Mesendoderm (in vitro differentiated cells): Measurements from ENCODE around the gene ARHGEF17.
A peak's percentile ranks its signal among the peaks of the same experiment; 100 is the strongest.

Source experiments
- DNase-seq: peaks from one replicate; pipeline ENCODE4 v3.0.0; 2013
- H2AK5ac ChIP-seq: 2 replicates; pipeline ENCODE4 v1.6.1; 2013; ENCODE audit warnings: low read length, inconsistent platforms
- H2BK120ac ChIP-seq: 2 replicates; pipeline ENCODE4 v1.6.1; 2013; ENCODE audit warnings: low read depth, mild to moderate bottlenecking, low read length, moderate library complexity, mixed read lengths
- H2BK15ac ChIP-seq: replicated peaks from 2 replicates; pipeline ENCODE4 v1.6.1; 2013; ENCODE audit warnings: low read depth, mild to moderate bottlenecking, moderate library complexity
- H2BK5ac ChIP-seq: 2 replicates; pipeline ENCODE4 v1.6.1; 2013; ENCODE audit warnings: low read length, inconsistent platforms
- H3K18ac ChIP-seq: 2 replicates; pipeline ENCODE4 v1.6.1; 2013; ENCODE audit warnings: mild to moderate bottlenecking, low read length, mixed read lengths
- H3K23ac ChIP-seq: one replicate; pipeline ENCODE4 v1.6.1; 2013; ENCODE audit warnings: low read length
- H3K27ac ChIP-seq: 2 replicates; pipeline ENCODE4 v1.5.1; 2013; ENCODE audit warnings: low read depth, mild to moderate bottlenecking, inconsistent platforms, low read length, moderate library complexity
- H3K27me3 ChIP-seq: 2 replicates; pipeline ENCODE4 v1.6.1; 2013; ENCODE audit warnings: low read length, control low read depth, mild to moderate bottlenecking, inconsistent platforms; ENCODE audit not compliant: insufficient read depth, poor library complexity
- H3K36me3 ChIP-seq: 2 replicates; pipeline ENCODE4 v1.6.1; 2013; ENCODE audit warnings: low read length, inconsistent platforms; ENCODE audit not compliant: control insufficient read depth, insufficient read depth
- H3K4ac ChIP-seq: one replicate; pipeline ENCODE4 v1.6.1; 2013; ENCODE audit warnings: low read depth, mild to moderate bottlenecking, low read length, moderate library complexity
- H3K4me1 ChIP-seq: 2 replicates; pipeline ENCODE4 v1.6.1; 2013; ENCODE audit warnings: low read depth, low read length, inconsistent platforms; ENCODE audit not compliant: control insufficient read depth
- H3K4me2 ChIP-seq: 2 replicates; pipeline ENCODE4 v1.6.1; 2013; ENCODE audit warnings: low read length
- H3K4me3 ChIP-seq: 2 replicates; pipeline ENCODE4 v1.5.1; 2013; ENCODE audit warnings: mild to moderate bottlenecking, low read length
- H3K56ac ChIP-seq: one replicate; pipeline ENCODE4 v1.6.1; 2013; ENCODE audit warnings: low read length
- H3K79me1 ChIP-seq: 2 replicates; pipeline ENCODE4 v1.6.1; 2013; ENCODE audit warnings: low read length, inconsistent platforms
- H3K79me2 ChIP-seq: 2 replicates; pipeline ENCODE4 v1.6.1; 2013; ENCODE audit warnings: mild to moderate bottlenecking, low read length; ENCODE audit not compliant: control insufficient read depth, insufficient read depth
- H3K9ac ChIP-seq: 2 replicates; pipeline ENCODE4 v1.6.1; 2013; ENCODE audit warnings: low read length, inconsistent platforms
- H4K5ac ChIP-seq: one replicate; pipeline ENCODE4 v1.6.1; 2013; ENCODE audit warnings: low read length
- H4K8ac ChIP-seq: one replicate; pipeline ENCODE4 v1.6.1; 2013; ENCODE audit warnings: low read depth, mild to moderate bottlenecking, control low read depth, low read length, moderate library complexity
- WGBS: extraction: QIAGEN DNeasy Blood & Tissue Kit; methylation state at CpG from one replicate; pipeline ENCODE4 v1.1.7; 2013; ENCODE audit warnings: low lambda C conversion rate, missing lambda C conversion rate; ENCODE audit not compliant: insufficient coverage; ENCODE audit errors: extremely low coverage; 5-methylcytosine and 5-hydroxymethylcytosine counted together

The ARHGEF17 gene

GRCh38 chr11:73324116-73324515 lies 16.0 kb downstream of the ARHGEF17 start:
- Histone ChIP-seq H3K4ac (no peak overlapping the region), H3K79me1 (peaks cover 6% of the 10 kb centered on the region), H3K4me1 (peaks cover 8% of the 10 kb centered on the region), H3K79me2 (no peaks in the 10 kb centered on the region), H3K27me3 (no peaks in the 10 kb centered on the region), H4K5ac (no peak overlapping the region), H3K36me3 (no peaks in the 10 kb centered on the region), H2BK15ac (no peak overlapping the region), H2BK120ac (no peak overlapping the region), H3K56ac (peak overlapping the region; percentile 51), H2AK5ac (peak overlapping the region; percentile 67), H3K9ac (peak overlapping the region; percentile 14), H4K8ac (no peak overlapping the region), H2BK5ac (no peak overlapping the region), H3K23ac (peak overlapping the region; percentile 31), H3K4me3 (no peak overlapping the region), H3K4me2 (no peak overlapping the region), H3K27ac (peak overlapping the region; percentile 35), H3K18ac (peak overlapping the region; percentile 35)
- WGBS = no CpG with 5 or more reads among the region's 9 CpGs
- DNase-seq = no peak

- H3K27me3 ChIP-seq = no peaks in the 10 kb centered on the region
- no peak overlapping the region for H4K8ac ChIP-seq
- H3K18ac ChIP-seq = no peak overlapping the region
- no peak overlapping the region for H3K27ac ChIP-seq
- H3K56ac ChIP-seq = peak overlapping the region; percentile 31
- no peak overlapping the region for H4K5ac ChIP-seq
- no peaks in the 10 kb centered on the region for H3K36me3 ChIP-seq
- no peak overlapping the region for H3K4me3 ChIP-seq
- H2BK5ac ChIP-seq = no peak overlapping the region
- DNase-seq = no peak
- H2BK120ac ChIP-seq = no peak overlapping the region
- peak overlapping the region; percentile 67 for H2AK5ac ChIP-seq
- WGBS = no CpG with 5 or more reads among the region's 2 CpGs
- H3K9ac ChIP-seq = no peak overlapping the region
- H3K79me1 ChIP-seq = peaks cover 6% of the 10 kb centered on the region
- H2BK15ac ChIP-seq = no peak overlapping the region
- peaks cover 8% of the 10 kb centered on the region for H3K4me1 ChIP-seq
- no peak overlapping the region for H3K4ac ChIP-seq
- no peaks in the 10 kb centered on the region for H3K79me2 ChIP-seq
- H3K4me2 ChIP-seq = no peak overlapping the region
- H3K23ac ChIP-seq = no peak overlapping the region
Observed at GRCh38 chr11:73324665-73325035, 16.6 kb downstream of the ARHGEF17 start.

DNA sequence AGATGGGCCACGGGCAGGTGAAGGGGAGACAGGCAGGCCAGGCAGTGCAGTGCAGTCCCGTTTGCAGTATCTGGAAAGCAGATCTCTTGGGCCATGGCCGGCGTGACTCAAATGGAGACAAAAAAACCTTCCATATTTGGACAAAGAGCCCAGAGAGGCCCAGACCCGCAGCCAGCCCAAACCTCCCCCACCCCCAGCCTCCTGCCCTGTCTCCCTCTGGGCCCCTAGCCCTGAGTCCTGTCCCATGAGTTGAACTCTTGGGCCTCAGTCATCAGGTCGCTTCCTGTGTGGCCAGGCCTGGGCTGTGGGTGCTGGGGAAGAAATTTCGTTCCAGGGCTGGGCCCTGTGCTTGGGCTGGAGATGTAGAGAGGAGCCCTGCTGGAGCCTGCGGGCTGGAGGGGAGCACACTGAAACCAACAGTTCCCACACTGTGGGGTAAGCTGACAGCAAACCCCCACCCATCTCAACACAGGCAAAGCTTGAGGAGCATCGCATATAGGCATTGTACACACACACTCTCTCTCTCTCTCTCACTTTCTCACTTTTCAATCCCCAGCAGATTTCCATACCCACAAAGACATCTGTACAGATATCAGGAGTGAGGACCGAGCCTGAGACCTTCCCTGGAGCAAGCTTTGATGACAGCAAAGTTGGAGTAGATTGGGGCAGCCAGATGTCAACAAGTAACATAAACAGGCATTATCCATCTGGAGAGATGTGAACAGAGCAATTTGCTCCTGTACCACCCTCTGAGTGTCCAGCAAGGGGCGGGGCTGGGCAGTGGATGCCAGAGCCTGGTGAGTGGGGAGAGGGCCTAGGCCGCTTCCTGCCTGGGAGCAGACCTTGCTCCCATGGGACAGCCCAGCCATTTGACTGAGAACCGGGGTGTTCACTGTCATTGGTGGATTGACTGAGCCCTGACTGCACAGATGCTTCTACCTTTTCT lies 17.2 kb downstream of the ARHGEF17 start:
- Histone ChIP-seq H3K9ac (no peak overlapping the region), H4K8ac (no peak overlapping the region), H3K79me2 (no peaks in the 10 kb centered on the region), H3K27me3 (no peaks in the 10 kb centered on the region), H2BK5ac (no peak overlapping the region), H3K18ac (no peak overlapping the region), H3K4me2 (no peak overlapping the region), H3K79me1 (peaks cover 6% of the 10 kb centered on the region), H3K4me1 (peaks cover 8% of the 10 kb centered on the region), H3K4me3 (no peak overlapping the region), H3K27ac (no peak overlapping the region), H2AK5ac (no peak overlapping the region), H4K5ac (no peak overlapping the region), H2BK15ac (no peak overlapping the region), H3K56ac (peak overlapping the region; percentile 11), H3K36me3 (no peaks in the 10 kb centered on the region), H2BK120ac (no peak overlapping the region), H3K23ac (no peak overlapping the region), H3K4ac (no peak overlapping the region)
- no CpG with 5 or more reads among the region's 13 CpGs for WGBS
- DNase-seq = no peak

DNA sequence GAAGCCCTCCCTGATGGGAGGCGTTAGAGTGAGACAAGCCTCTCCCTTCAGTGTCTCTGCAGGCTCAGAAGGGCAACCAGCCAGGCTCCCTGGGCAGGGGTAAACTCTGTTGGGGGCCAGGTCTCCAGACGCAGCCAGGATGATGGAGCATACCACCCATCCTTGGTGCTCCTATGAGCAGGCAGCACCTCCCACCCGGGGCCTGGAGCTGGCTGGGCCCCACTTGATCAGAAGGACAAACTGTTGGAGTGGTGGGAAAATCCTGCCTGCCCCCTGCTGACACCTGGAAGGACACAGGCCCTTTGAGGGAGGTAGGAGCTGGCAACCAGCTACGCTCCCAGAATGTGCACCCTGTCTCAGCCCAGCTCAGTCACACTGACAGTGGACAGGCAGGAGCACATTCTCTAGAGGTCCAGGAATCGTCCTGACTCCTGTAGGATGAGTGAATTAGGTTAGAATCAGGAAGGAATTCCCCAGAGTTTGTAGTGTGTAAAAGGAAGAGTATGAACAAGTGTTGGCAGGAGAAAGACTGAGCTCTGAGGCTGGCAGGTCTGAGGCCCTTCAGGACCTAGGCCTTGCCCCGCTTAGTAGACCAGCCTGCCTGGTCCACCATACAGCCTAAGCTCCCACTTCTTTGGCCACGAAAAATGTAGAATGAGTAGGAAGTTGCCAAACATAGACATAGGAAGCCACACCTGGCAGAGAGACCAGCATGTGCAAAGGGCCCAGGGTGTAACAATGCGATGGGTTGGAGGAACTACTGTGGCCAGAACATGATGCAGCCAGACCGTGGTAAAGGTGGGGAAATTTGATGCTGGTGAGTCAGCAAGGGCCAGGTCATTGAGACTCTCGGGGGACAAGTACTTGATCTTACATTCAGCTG lies 19.1 kb downstream of the ARHGEF17 start:
- H2BK5ac ChIP-seq = no peak overlapping the region
- no peak overlapping the region for H4K5ac ChIP-seq
- peaks cover 12% of the 10 kb centered on the region for H3K4me1 ChIP-seq
- no peak overlapping the region for H2BK15ac ChIP-seq
- no peak overlapping the region for H3K56ac ChIP-seq
- no peak for DNase-seq
- no peak overlapping the region for H2BK120ac ChIP-seq
- no peaks in the 10 kb centered on the region for H3K79me2 ChIP-seq
- no peak overlapping the region for H3K4ac ChIP-seq
- H3K27me3 ChIP-seq = no peaks in the 10 kb centered on the region
- H3K9ac ChIP-seq = no peak overlapping the region
- peaks cover 4% of the 10 kb centered on the region for H3K79me1 ChIP-seq
- no peaks in the 10 kb centered on the region for H3K36me3 ChIP-seq
- no peak overlapping the region for H3K27ac ChIP-seq
- no peak overlapping the region for H2AK5ac ChIP-seq
- H4K8ac ChIP-seq = no peak overlapping the region
- no peak overlapping the region for H3K4me2 ChIP-seq
- no peak overlapping the region for H3K18ac ChIP-seq
- H3K23ac ChIP-seq = no peak overlapping the region
- no peak overlapping the region for H3K4me3 ChIP-seq
- no CpG with 5 or more reads among the region's 10 CpGs for WGBS

DNA sequence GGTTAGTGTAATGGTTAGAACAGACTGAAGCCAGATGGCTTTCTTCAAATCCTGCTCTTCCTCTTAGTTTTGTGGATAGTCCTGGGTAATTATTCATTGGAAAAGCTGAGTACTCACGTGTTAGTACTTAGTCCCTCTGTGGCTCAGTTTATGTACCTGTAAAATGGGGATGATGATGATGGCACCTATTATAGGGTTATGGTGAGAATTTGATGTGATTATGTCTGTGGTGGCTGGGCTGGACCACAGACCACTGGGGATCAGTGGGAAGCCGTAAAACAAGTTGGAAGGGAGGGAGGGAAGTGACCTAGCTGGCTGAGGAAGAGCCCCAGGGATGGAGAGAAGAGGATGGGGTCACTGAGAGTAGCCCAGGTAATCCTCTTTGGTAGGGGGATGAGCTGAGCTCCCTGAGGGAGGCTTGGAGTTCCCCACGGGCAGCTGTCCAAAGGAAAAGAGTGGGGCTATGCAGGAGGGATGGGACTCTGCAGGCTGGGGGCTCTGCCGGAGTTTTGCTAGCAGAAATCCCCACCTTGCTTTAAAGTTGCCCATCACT lies 19.8 kb downstream of the ARHGEF17 start:
- Histone ChIP-seq H3K27ac (no peak overlapping the region), H3K36me3 (no peaks in the 10 kb centered on the region), H3K79me2 (no peaks in the 10 kb centered on the region), H3K23ac (no peak overlapping the region), H3K27me3 (no peaks in the 10 kb centered on the region), H3K9ac (no peak overlapping the region), H4K5ac (no peak overlapping the region), H4K8ac (no peak overlapping the region), H3K4me1 (peaks cover 9% of the 10 kb centered on the region), H3K4me3 (no peak overlapping the region), H2BK120ac (no peak overlapping the region), H2BK15ac (no peak overlapping the region), H3K79me1 (peaks cover 4% of the 10 kb centered on the region), H3K4ac (no peak overlapping the region), H3K4me2 (no peak overlapping the region), H2BK5ac (no peak overlapping the region), H2AK5ac (no peak overlapping the region), H3K18ac (no peak overlapping the region), H3K56ac (no peak overlapping the region)
- no peak for DNase-seq
- WGBS = no CpG with 5 or more reads among the region's 4 CpGs
